ENCODE data around the gene KLK3. TPM values are rescaled to one million over a fixed set of nuclear protein-coding genes. Genes with fewer than 3 reads are reported as not detected.

Gene KLK3
- total and polyA plus RNA-seq, 2 of the 13 experiments (the other 11 are each of a cell fraction or from before 2014, with no cell fraction given): not detected

DNA sequence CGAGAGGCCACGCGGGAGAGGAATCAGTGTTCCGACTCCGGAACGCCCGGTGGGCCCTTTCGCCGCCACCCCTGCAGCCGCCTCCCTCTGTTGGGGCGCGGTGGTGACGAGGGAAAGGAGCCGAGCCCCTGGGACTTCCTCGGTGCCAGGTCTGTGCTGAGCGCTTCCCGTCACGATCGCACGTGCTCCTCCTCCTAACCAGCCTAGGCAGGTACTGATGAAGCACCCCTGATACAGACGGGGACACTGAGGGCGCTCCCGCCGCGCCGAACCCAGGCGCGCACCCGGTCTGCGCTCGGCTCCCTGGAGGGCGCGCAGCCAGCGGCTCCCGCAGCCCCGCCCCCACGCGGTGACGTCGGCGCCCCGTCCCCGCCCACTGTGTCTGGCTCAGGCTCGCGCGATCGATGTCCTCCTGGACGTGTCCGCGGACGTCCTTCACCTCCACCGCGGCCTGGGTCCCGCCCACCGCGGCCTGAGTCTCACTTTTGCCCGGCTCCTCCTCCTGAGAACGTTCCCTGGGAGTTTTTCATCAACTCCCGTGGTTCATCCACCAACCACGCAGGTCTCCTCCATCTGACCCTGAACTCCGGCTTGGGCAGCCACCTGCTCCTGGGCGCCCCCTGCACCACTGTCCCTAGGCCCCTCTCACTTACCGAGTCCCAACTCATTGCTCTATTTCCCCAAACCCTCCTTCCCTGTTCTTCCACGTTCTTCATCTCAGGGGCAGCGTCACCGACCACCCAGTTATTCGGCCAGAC, 18.8 kb upstream of the KLK3 start (continued):
- TF ChIP-seq ZNF737 (CRISPR knock-in tag; IDR thresholded peaks at IDR 0.05; ENCODE audit: borderline replicate concordance) (no peak), MZF1 (CRISPR knock-in tag; IDR thresholded peaks at IDR 0.05; ENCODE audit: borderline replicate concordance) (no peak), HBP1 (CRISPR knock-in tag; IDR thresholded peaks at IDR 0.05; ENCODE audit: low read depth) (0 out of 2 replicates have a peak, but pooled peaks have one; percentile 35), ZNF644 (CRISPR knock-in tag; IDR thresholded peaks at IDR 0.05; ENCODE audit: low read depth) (no peak), NFKBIZ (CRISPR knock-in tag; IDR thresholded peaks at IDR 0.05) (no peak), POLR2G (IDR thresholded peaks at IDR 0.05; ENCODE audit: low read depth, low read length) (no peak), JUN (CRISPR knock-in tag; IDR thresholded peaks at IDR 0.05) (no peak), SMAD9 (CRISPR knock-in tag; IDR thresholded peaks at IDR 0.05) (no peak), RFX1 (IDR thresholded peaks at IDR 0.05) (no peak), NCOA2 (CRISPR knock-in tag; IDR thresholded peaks at IDR 0.05) (no peak), TSC22D2 (CRISPR knock-in tag; IDR thresholded peaks at IDR 0.05; ENCODE audit: borderline replicate concordance) (no peak), ZNF766 (CRISPR knock-in tag; IDR thresholded peaks at IDR 0.05; ENCODE audit: borderline replicate concordance) (no peak), ZNF589 (CRISPR knock-in tag; conservative IDR thresholded peaks at IDR 0.05) (no peak), CENPT (CRISPR knock-in tag; IDR thresholded peaks at IDR 0.05; ENCODE audit: low read depth) (no peak), ARID2 (CRISPR knock-in tag; IDR thresholded peaks at IDR 0.05; ENCODE audit: borderline replicate concordance) (no peak), ZNF713 (CRISPR knock-in tag; IDR thresholded peaks at IDR 0.05) (no peak), SUZ12 (IDR thresholded peaks at IDR 0.05; ENCODE audit: low read depth, low read length) (no peak)
- TF ChIP-seq, protein P1, sequence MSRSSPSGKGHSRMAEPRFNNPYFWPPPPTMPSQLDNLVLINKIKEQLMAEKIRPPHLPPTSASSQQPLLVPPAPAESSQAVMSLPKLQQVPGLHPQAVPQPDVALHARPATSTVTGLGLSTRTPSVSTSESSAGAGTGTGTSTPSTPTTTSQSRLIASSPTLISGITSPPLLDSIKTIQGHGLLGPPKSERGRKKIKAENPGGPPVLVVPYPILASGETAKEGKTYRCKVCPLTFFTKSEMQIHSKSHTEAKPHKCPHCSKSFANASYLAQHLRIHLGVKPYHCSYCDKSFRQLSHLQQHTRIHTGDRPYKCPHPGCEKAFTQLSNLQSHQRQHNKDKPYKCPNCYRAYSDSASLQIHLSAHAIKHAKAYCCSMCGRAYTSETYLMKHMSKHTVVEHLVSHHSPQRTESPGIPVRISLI (CRISPR knock-in tag; IDR thresholded peaks at IDR 0.05; ENCODE audit: borderline replicate concordance): no peak
- TF ChIP-seq, protein P2, sequence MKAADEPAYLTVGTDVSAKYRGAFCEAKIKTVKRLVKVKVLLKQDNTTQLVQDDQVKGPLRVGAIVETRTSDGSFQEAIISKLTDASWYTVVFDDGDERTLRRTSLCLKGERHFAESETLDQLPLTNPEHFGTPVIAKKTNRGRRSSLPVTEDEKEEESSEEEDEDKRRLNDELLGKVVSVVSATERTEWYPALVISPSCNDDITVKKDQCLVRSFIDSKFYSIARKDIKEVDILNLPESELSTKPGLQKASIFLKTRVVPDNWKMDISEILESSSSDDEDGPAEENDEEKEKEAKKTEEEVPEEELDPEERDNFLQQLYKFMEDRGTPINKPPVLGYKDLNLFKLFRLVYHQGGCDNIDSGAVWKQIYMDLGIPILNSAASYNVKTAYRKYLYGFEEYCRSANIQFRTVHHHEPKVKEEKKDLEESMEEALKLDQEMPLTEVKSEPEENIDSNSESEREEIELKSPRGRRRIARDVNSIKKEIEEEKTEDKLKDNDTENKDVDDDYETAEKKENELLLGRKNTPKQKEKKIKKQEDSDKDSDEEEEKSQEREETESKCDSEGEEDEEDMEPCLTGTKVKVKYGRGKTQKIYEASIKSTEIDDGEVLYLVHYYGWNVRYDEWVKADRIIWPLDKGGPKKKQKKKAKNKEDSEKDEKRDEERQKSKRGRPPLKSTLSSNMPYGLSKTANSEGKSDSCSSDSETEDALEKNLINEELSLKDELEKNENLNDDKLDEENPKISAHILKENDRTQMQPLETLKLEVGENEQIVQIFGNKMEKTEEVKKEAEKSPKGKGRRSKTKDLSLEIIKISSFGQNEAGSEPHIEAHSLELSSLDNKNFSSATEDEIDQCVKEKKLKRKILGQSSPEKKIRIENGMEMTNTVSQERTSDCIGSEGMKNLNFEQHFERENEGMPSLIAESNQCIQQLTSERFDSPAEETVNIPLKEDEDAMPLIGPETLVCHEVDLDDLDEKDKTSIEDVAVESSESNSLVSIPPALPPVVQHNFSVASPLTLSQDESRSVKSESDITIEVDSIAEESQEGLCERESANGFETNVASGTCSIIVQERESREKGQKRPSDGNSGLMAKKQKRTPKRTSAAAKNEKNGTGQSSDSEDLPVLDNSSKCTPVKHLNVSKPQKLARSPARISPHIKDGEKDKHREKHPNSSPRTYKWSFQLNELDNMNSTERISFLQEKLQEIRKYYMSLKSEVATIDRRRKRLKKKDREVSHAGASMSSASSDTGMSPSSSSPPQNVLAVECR (CRISPR knock-in tag; IDR thresholded peaks at IDR 0.05; ENCODE audit: borderline replicate concordance): peak; percentile 58
- TF ChIP-seq, protein P3, sequence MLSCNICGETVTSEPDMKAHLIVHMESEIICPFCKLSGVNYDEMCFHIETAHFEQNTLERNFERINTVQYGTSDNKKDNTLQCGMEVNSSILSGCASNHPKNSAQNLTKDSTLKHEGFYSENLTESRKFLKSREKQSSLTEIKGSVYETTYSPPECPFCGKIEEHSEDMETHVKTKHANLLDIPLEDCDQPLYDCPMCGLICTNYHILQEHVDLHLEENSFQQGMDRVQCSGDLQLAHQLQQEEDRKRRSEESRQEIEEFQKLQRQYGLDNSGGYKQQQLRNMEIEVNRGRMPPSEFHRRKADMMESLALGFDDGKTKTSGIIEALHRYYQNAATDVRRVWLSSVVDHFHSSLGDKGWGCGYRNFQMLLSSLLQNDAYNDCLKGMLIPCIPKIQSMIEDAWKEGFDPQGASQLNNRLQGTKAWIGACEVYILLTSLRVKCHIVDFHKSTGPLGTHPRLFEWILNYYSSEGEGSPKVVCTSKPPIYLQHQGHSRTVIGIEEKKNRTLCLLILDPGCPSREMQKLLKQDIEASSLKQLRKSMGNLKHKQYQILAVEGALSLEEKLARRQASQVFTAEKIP (CRISPR knock-in tag; IDR thresholded peaks at IDR 0.05; ENCODE audit: borderline replicate concordance): no peak
- TF ChIP-seq, protein P4, sequence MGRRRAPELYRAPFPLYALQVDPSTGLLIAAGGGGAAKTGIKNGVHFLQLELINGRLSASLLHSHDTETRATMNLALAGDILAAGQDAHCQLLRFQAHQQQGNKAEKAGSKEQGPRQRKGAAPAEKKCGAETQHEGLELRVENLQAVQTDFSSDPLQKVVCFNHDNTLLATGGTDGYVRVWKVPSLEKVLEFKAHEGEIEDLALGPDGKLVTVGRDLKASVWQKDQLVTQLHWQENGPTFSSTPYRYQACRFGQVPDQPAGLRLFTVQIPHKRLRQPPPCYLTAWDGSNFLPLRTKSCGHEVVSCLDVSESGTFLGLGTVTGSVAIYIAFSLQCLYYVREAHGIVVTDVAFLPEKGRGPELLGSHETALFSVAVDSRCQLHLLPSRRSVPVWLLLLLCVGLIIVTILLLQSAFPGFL (CRISPR knock-in tag; IDR thresholded peaks at IDR 0.05): no peak

Data from HepG2 (cell line).